ENCODE results near the gene NKIRAS2. TPM values are rescaled to one million over a fixed set of nuclear protein-coding genes. Genes with fewer than 3 reads are reported as not detected.
A peak's percentile ranks its signal among the peaks of the same experiment; 100 is the strongest.

Gene NKIRAS2
- total RNA-seq, 1 donor from 2014 or later: 60.2 TPM

GRCh38 chr17:42047343-42047742 is 27.5 kb downstream of the NKIRAS2 start:
- Mint-ChIP-seq H3K27me3 (ENCODE audit: low read depth) (peaks cover 20% of the 10 kb centered on the region), H3K27ac (ENCODE audit: unreplicated experiment) (no peak overlapping the region), H3K36me3 (ENCODE audit: low read depth) (no peaks in the 10 kb centered on the region), H3K4me1 (peaks cover 16% of the 10 kb centered on the region), H3K4me3 (no peak overlapping the region), H3K9me3 (no peaks in the 10 kb centered on the region)
- TF ChIP-seq CTCF (conservative IDR thresholded peaks at IDR 0.05): no peak
- DNase-seq (ENCODE audit: low read depth, low spot score): no peak

GRCh38 chr17:42049834-42050392 is 30.0 kb downstream of the NKIRAS2 start:
- DNase-seq (ENCODE audit: low read depth, low spot score): no peak
- Mint-ChIP-seq H3K36me3 (ENCODE audit: low read depth) (no peaks in the 10 kb centered on the region), H3K9me3 (no peaks in the 10 kb centered on the region), H3K27me3 (ENCODE audit: low read depth) (peaks cover 44% of the 10 kb centered on the region), H3K27ac (ENCODE audit: unreplicated experiment) (peak overlapping the region; percentile 92), H3K4me3 (peak overlapping the region; percentile 93), H3K4me1 (peaks cover 17% of the 10 kb centered on the region)
- TF ChIP-seq CTCF (conservative IDR thresholded peaks at IDR 0.05): no peak

- H3K27ac Mint-ChIP-seq (ENCODE audit: unreplicated experiment): peak within 1 kb of the TSS; percentile 92
- H3K4me3 Mint-ChIP-seq: peak within 1 kb of the TSS; percentile 93
- peaks cover 50% of the 10 kb centered on the region for H3K27me3 Mint-ChIP-seq (ENCODE audit: low read depth)
- peak; percentile 53 for DNase-seq (ENCODE audit: low read depth, low spot score)
- H3K4me1 Mint-ChIP-seq: peaks cover 23% of the 10 kb centered on the region
- H3K9me3 Mint-ChIP-seq: no peaks in the 10 kb centered on the region
- TF ChIP-seq CTCF (conservative IDR thresholded peaks at IDR 0.05): peak; percentile 51
- H3K36me3 Mint-ChIP-seq (ENCODE audit: low read depth): no peaks in the 10 kb centered on the region
These were observed 30.6 kb downstream of the NKIRAS2 start, which contains the start of gene C17orf113 for GRCh38 chr17:42050393-42051012. C17orf113 (minus strand) TSS chr17:42050601; CDS start chr17:42043376, 7,225 bp downstream.

- Mint-ChIP-seq H3K27me3 (ENCODE audit: low read depth) (peaks cover 52% of the 10 kb centered on the region), H3K36me3 (ENCODE audit: low read depth) (no peaks in the 10 kb centered on the region), H3K4me3 (peak overlapping the region; percentile 85), H3K9me3 (no peaks in the 10 kb centered on the region), H3K27ac (ENCODE audit: unreplicated experiment) (no peak overlapping the region), H3K4me1 (peaks cover 27% of the 10 kb centered on the region)
- no peak for TF ChIP-seq CTCF (conservative IDR thresholded peaks at IDR 0.05)
- no peak for DNase-seq (ENCODE audit: low read depth, low spot score)
These were observed 31.1 kb downstream of the NKIRAS2 start for GRCh38 chr17:42051013-42051400.

GRCh38 chr17:42051645-42052044 is 31.8 kb downstream of the NKIRAS2 start:
- peaks cover 52% of the 10 kb centered on the region for H3K27me3 Mint-ChIP-seq (ENCODE audit: low read depth)
- H3K4me3 Mint-ChIP-seq: peak overlapping the region; percentile 68
- no peaks in the 10 kb centered on the region for H3K9me3 Mint-ChIP-seq
- no peaks in the 10 kb centered on the region for H3K36me3 Mint-ChIP-seq (ENCODE audit: low read depth)
- TF ChIP-seq CTCF (conservative IDR thresholded peaks at IDR 0.05): no peak
- DNase-seq (ENCODE audit: low read depth, low spot score): no peak
- H3K27ac Mint-ChIP-seq (ENCODE audit: unreplicated experiment): no peak overlapping the region
- H3K4me1 Mint-ChIP-seq: peaks cover 27% of the 10 kb centered on the region

Measured in neural crest cell (in vitro differentiated cells).